ENCODE measurements around the gene LRRC3. TPM values are rescaled to one million over a fixed set of nuclear protein-coding genes. Genes with fewer than 3 reads are reported as not detected.

The LRRC3 gene
- polyA plus RNA-seq, 1 donor (not counting 4 experiments of a cell fraction or from before 2014, with no cell fraction given), result 1.4 TPM

DNA sequence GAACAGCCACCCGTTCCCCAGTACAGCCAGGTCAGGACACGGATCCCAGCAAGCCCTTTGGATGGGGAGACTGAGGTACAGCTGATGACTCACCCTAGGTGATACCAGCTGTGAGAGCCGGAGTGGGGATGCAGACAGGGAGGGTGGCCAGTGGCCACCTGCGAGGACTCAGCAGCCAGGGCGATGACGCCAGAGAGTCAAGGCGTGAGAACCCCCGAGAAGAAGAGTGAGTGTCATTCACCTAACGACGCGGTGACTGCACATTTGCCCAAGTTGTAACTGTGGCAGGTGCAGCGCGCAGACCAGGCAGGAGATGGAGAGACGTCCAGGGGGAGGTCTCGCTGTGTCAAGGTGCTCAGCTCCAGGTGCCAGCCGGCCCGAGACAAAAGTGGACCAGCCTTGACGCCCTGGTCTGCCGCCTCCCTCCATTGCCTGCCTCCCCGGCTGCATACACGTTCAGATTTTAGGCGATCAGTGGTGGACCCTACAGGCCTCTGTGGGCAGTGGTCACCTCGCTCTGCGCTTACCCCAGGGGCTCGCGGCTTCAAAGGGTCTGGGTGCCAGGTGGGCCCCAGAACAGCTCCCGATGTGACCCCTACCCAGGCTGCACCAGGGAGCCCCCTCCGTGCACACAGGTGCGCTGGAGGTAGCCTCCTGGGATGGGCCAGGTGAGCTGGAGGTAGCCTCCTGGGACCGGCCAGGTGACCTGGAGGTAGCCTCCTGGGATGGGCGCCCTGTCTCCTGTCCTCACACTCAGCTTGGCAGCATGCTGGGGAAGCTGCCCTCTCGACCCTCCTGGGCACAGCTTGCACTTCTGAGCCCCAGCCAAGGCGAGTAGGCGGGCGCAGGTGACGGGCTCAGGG lies 11.9 kb downstream of the LRRC3 start:
- no peaks in the 10 kb centered on the region for H3K36me3 ChIP-seq (ENCODE audit: control insufficient read depth in 2 of 2, extremely low read depth in 1 of 2, insufficient read depth in 2 of 2, low read length in 2 of 2)
- H4K20me1 ChIP-seq (ENCODE audit: control insufficient read depth, extremely low read depth, insufficient read depth, low read length), result no peaks in the 10 kb centered on the region
- TF ChIP-seq, protein P1, sequence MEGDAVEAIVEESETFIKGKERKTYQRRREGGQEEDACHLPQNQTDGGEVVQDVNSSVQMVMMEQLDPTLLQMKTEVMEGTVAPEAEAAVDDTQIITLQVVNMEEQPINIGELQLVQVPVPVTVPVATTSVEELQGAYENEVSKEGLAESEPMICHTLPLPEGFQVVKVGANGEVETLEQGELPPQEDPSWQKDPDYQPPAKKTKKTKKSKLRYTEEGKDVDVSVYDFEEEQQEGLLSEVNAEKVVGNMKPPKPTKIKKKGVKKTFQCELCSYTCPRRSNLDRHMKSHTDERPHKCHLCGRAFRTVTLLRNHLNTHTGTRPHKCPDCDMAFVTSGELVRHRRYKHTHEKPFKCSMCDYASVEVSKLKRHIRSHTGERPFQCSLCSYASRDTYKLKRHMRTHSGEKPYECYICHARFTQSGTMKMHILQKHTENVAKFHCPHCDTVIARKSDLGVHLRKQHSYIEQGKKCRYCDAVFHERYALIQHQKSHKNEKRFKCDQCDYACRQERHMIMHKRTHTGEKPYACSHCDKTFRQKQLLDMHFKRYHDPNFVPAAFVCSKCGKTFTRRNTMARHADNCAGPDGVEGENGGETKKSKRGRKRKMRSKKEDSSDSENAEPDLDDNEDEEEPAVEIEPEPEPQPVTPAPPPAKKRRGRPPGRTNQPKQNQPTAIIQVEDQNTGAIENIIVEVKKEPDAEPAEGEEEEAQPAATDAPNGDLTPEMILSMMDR (optimal IDR thresholded peaks at IDR 0.05 in 1 of 3, IDR thresholded peaks at IDR 0.05 in 1 of 3, conservative IDR thresholded peaks at IDR 0.05 in 1 of 3; ENCODE audit: extremely low read depth in 1 of 3, insufficient read depth in 2 of 3, low read length in 3 of 3), result no peak
- TF ChIP-seq EZH2 (IDR thresholded peaks at IDR 0.05; ENCODE audit: low read length), result no peak
- no peak overlapping the region for H3K4me3 ChIP-seq (ENCODE audit: control insufficient read depth in 2 of 3, extremely low read depth in 1 of 3, insufficient read depth in 2 of 3, low read depth in 1 of 3, low read length in 3 of 3)
- H3K9ac ChIP-seq (ENCODE audit: control insufficient read depth, extremely low read depth, insufficient read depth, low read length), result no peak overlapping the region
- no peak for FAIRE-seq
- H3K79me2 ChIP-seq (ENCODE audit: control insufficient read depth, insufficient read depth, low read length), result no peaks in the 10 kb centered on the region
- H3K27ac ChIP-seq (ENCODE audit: control insufficient read depth, insufficient read depth, low read length), result no peak overlapping the region
- no peaks in the 10 kb centered on the region for H3K9me1 ChIP-seq (ENCODE audit: control insufficient read depth, extremely low read depth, insufficient read depth, low read length)
- H3K4me1 ChIP-seq (ENCODE audit: control insufficient read depth, extremely low read depth, insufficient read depth, low read length), result no peaks in the 10 kb centered on the region
- no peak overlapping the region for H2AFZ ChIP-seq (ENCODE audit: control insufficient read depth, low read length)
- no peaks in the 10 kb centered on the region for H3K27me3 ChIP-seq (ENCODE audit: control insufficient read depth, extremely low read depth, insufficient read depth, low read length)
- H3K9me3 ChIP-seq (ENCODE audit: control insufficient read depth, low read depth, low read length), result peaks cover 3% of the 10 kb centered on the region
- H3K4me2 ChIP-seq (ENCODE audit: control insufficient read depth, extremely low read depth, insufficient read depth, low read depth, low read length), result no peak overlapping the region
- dilution Hi-C loops (cut with MboI; ENCODE audit: extremely low pct_ligation_motif_present, low sequenced_read_pairs), result no loop called here
- DNase-seq (ENCODE audit: low read depth, low spot score), result no peak

DNA sequence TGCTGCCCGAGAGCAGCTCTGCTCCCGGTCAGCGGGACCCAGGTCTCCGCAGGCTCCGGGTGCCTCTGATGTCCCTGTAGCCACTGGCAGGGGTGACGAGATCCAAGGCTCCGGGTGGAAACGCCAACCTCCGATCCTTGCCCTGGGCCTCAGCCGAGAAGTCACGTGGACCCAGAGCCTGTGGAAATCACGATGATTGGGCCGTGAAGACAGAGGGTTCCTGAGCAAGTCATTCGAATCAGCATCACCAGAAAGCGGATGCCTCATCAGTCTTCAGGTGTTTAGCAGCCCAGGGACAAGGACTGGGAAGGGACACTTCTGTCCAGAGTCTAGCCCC lies 12.5 kb downstream of the LRRC3 start:
- dilution Hi-C loops (cut with MboI; ENCODE audit: extremely low pct_ligation_motif_present, low sequenced_read_pairs), result no loop called here

More for the DNA sequence above, 12.5 kb downstream of the LRRC3 start:
- Histone ChIP-seq H3K9ac (ENCODE audit: control insufficient read depth, extremely low read depth, insufficient read depth, low read length) (no peak overlapping the region), H3K27ac (ENCODE audit: control insufficient read depth, insufficient read depth, low read length) (no peak overlapping the region), H3K27me3 (ENCODE audit: control insufficient read depth, extremely low read depth, insufficient read depth, low read length) (no peaks in the 10 kb centered on the region), H4K20me1 (ENCODE audit: control insufficient read depth, extremely low read depth, insufficient read depth, low read length) (no peaks in the 10 kb centered on the region), H3K4me2 (ENCODE audit: control insufficient read depth, extremely low read depth, insufficient read depth, low read depth, low read length) (no peak overlapping the region), H3K4me3 (ENCODE audit: control insufficient read depth in 2 of 3, extremely low read depth in 1 of 3, insufficient read depth in 2 of 3, low read depth in 1 of 3, low read length in 3 of 3) (no peak overlapping the region), H3K4me1 (ENCODE audit: control insufficient read depth, extremely low read depth, insufficient read depth, low read length) (no peaks in the 10 kb centered on the region), H3K36me3 (ENCODE audit: control insufficient read depth in 2 of 2, extremely low read depth in 1 of 2, insufficient read depth in 2 of 2, low read length in 2 of 2) (no peaks in the 10 kb centered on the region), H3K9me3 (ENCODE audit: control insufficient read depth, low read depth, low read length) (peaks cover 3% of the 10 kb centered on the region), H3K79me2 (ENCODE audit: control insufficient read depth, insufficient read depth, low read length) (no peaks in the 10 kb centered on the region), H2AFZ (ENCODE audit: control insufficient read depth, low read length) (no peak overlapping the region), H3K9me1 (ENCODE audit: control insufficient read depth, extremely low read depth, insufficient read depth, low read length) (no peaks in the 10 kb centered on the region)
- DNase-seq (ENCODE audit: low read depth, low spot score), result no peak
- no peak for TF ChIP-seq EZH2 (IDR thresholded peaks at IDR 0.05; ENCODE audit: low read length)
- TF ChIP-seq, protein P1 (optimal IDR thresholded peaks at IDR 0.05 in 1 of 3, IDR thresholded peaks at IDR 0.05 in 1 of 3, conservative IDR thresholded peaks at IDR 0.05 in 1 of 3; ENCODE audit: extremely low read depth in 1 of 3, insufficient read depth in 2 of 3, low read length in 3 of 3), result no peak
- no peak for FAIRE-seq
